Measurements from ENCODE around the gene DHH. TPM values are rescaled to one million over a fixed set of nuclear protein-coding genes. Genes with fewer than 3 reads are reported as not detected.

DHH gene
- total and polyA plus RNA-seq, 4 donors, result 0.16 to 2.6 (median 0.95) TPM

GRCh38 chr12:49098703-49099102 lies 4.1 kb upstream of the DHH start:
- no peak overlapping the region for H3K9ac ChIP-seq (ENCODE audit: insufficient read depth in 1 of 2, low read length in 2 of 2)
- no peak overlapping the region for H3K27ac ChIP-seq (ENCODE audit: low read depth in 1 of 2, low read length in 1 of 2)
- H3K9me3 ChIP-seq (ENCODE audit: control insufficient read depth in 4 of 4, insufficient read depth in 3 of 4, low read length in 3 of 4), result peaks cover 0 to 4% (median 0%) of the 10 kb centered on the region in 4 donors
- DNase-seq (no peak), ATAC-seq (ENCODE audit: insufficient read depth, low FRiP score) (no peak)
- H3K4me3 ChIP-seq, result no peak overlapping the region
- peaks cover 0 to 13% (median 10%) of the 10 kb centered on the region in 3 donors for H3K27me3 ChIP-seq (ENCODE audit: control insufficient read depth in 3 of 3, insufficient read depth in 3 of 3, low read length in 2 of 3)
- TF ChIP-seq, protein P1, sequence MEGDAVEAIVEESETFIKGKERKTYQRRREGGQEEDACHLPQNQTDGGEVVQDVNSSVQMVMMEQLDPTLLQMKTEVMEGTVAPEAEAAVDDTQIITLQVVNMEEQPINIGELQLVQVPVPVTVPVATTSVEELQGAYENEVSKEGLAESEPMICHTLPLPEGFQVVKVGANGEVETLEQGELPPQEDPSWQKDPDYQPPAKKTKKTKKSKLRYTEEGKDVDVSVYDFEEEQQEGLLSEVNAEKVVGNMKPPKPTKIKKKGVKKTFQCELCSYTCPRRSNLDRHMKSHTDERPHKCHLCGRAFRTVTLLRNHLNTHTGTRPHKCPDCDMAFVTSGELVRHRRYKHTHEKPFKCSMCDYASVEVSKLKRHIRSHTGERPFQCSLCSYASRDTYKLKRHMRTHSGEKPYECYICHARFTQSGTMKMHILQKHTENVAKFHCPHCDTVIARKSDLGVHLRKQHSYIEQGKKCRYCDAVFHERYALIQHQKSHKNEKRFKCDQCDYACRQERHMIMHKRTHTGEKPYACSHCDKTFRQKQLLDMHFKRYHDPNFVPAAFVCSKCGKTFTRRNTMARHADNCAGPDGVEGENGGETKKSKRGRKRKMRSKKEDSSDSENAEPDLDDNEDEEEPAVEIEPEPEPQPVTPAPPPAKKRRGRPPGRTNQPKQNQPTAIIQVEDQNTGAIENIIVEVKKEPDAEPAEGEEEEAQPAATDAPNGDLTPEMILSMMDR (IDR thresholded peaks at IDR 0.05; ENCODE audit: control extremely low read depth, extremely low read depth), result no peak
- H3K4me1 ChIP-seq (ENCODE audit: control insufficient read depth in 5 of 5, insufficient read depth in 5 of 5, low read length in 5 of 5), result peaks cover 0 to 12% (median 8%) of the 10 kb centered on the region in 5 donors
- 95 to 99% methylated on average over 2 of the region's 2 CpGs for WGBS, 2 donors
- peaks cover 32 to 55% (median 36%) of the 10 kb centered on the region in 4 donors for H3K36me3 ChIP-seq (ENCODE audit: control insufficient read depth in 4 of 4, insufficient read depth in 4 of 4, low read length in 4 of 4)

GRCh38 chr12:49098035-49098451 lies 3.4 kb upstream of the DHH start:
- TF ChIP-seq, protein P1 (IDR thresholded peaks at IDR 0.05; ENCODE audit: control extremely low read depth, extremely low read depth), result peak; percentile 73
- 61 to 64% methylated on average over 4 of the region's 4 CpGs for WGBS, 2 donors
- H3K4me1 ChIP-seq (ENCODE audit: control insufficient read depth in 5 of 5, insufficient read depth in 5 of 5, low read length in 5 of 5), result peaks cover 0 to 13% (median 8%) of the 10 kb centered on the region in 5 donors
- no peak overlapping the region for H3K27ac ChIP-seq (ENCODE audit: low read depth in 1 of 2, low read length in 1 of 2)
- peaks cover 28 to 49% (median 35%) of the 10 kb centered on the region in 4 donors for H3K36me3 ChIP-seq (ENCODE audit: control insufficient read depth in 4 of 4, insufficient read depth in 4 of 4, low read length in 4 of 4)
- no peak overlapping the region for H3K4me3 ChIP-seq
- no peak for ATAC-seq (ENCODE audit: insufficient read depth, low FRiP score)
- peaks cover 0 to 4% (median 0%) of the 10 kb centered on the region in 4 donors for H3K9me3 ChIP-seq (ENCODE audit: control insufficient read depth in 4 of 4, insufficient read depth in 3 of 4, low read length in 3 of 4)
- peak; percentile 49 to 50 (median 49) for DNase-seq
- H3K9ac ChIP-seq (ENCODE audit: insufficient read depth in 1 of 2, low read length in 2 of 2), result no peak overlapping the region
- H3K27me3 ChIP-seq (ENCODE audit: control insufficient read depth in 3 of 3, insufficient read depth in 3 of 3, low read length in 2 of 3), result peaks cover 0 to 19% (median 16%) of the 10 kb centered on the region in 3 donors

GRCh38 chr12:49097381-49097780 lies 2.8 kb upstream of the DHH start:
- DNase-seq (no peak), ATAC-seq (ENCODE audit: insufficient read depth, low FRiP score) (no peak)
- H3K36me3 ChIP-seq (ENCODE audit: control insufficient read depth in 4 of 4, insufficient read depth in 4 of 4, low read length in 4 of 4), result peaks cover 24 to 43% (median 30%) of the 10 kb centered on the region in 4 donors
- no peak overlapping the region for H3K4me3 ChIP-seq
- peaks cover 0 to 4% (median 0%) of the 10 kb centered on the region in 4 donors for H3K9me3 ChIP-seq (ENCODE audit: control insufficient read depth in 4 of 4, insufficient read depth in 3 of 4, low read length in 3 of 4)
- 88 to 94% methylated on average over 3 of the region's 3 CpGs for WGBS, 2 donors
- no peak overlapping the region for H3K27ac ChIP-seq (ENCODE audit: low read depth in 1 of 2, low read length in 1 of 2)
- H3K27me3 ChIP-seq (ENCODE audit: control insufficient read depth in 3 of 3, insufficient read depth in 3 of 3, low read length in 2 of 3), result peaks cover 0 to 26% (median 23%) of the 10 kb centered on the region in 3 donors
- H3K9ac ChIP-seq (ENCODE audit: insufficient read depth in 1 of 2, low read length in 2 of 2), result no peak overlapping the region
- peaks cover 0 to 19% (median 12%) of the 10 kb centered on the region in 5 donors for H3K4me1 ChIP-seq (ENCODE audit: control insufficient read depth in 5 of 5, insufficient read depth in 5 of 5, low read length in 5 of 5)
- TF ChIP-seq, protein P1 (IDR thresholded peaks at IDR 0.05; ENCODE audit: control extremely low read depth, extremely low read depth), result no peak

GRCh38 chr12:49094975-49095365 lies 369 bp upstream of the DHH start:
- peaks cover 0 to 47% (median 46%) of the 10 kb centered on the region in 3 donors for H3K27me3 ChIP-seq (ENCODE audit: control insufficient read depth in 3 of 3, insufficient read depth in 3 of 3, low read length in 2 of 3)
- DNase-seq (no peak), ATAC-seq (ENCODE audit: insufficient read depth, low FRiP score) (no peak)
- H3K9me3 ChIP-seq (ENCODE audit: control insufficient read depth in 4 of 4, insufficient read depth in 3 of 4, low read length in 3 of 4), result peaks cover 0 to 4% (median 0%) of the 10 kb centered on the region in 4 donors
- TF ChIP-seq, protein P1 (IDR thresholded peaks at IDR 0.05; ENCODE audit: control extremely low read depth, extremely low read depth), result no peak
- no peak overlapping the region for H3K9ac ChIP-seq (ENCODE audit: insufficient read depth in 1 of 2, low read length in 2 of 2)
- H3K27ac ChIP-seq (ENCODE audit: low read depth in 1 of 2, low read length in 1 of 2), result no peak overlapping the region
- no peak overlapping the region for H3K4me3 ChIP-seq
- 51 to 63% methylated on average over 2 of the region's 2 CpGs for WGBS, 2 donors
- H3K4me1 ChIP-seq (ENCODE audit: control insufficient read depth in 5 of 5, insufficient read depth in 5 of 5, low read length in 5 of 5), result peaks cover 0 to 32% (median 17%) of the 10 kb centered on the region in 5 donors
- peaks cover 5 to 20% (median 10%) of the 10 kb centered on the region in 4 donors for H3K36me3 ChIP-seq (ENCODE audit: control insufficient read depth in 4 of 4, insufficient read depth in 4 of 4, low read length in 4 of 4)
